Measurements from ENCODE around the gene SFTPB.
"Not testable (repeated sequence)": the region's sequence is repeated elsewhere in the genome, so short reads cannot be mapped to it uniquely, and the experiment has no call there.

SFTPB gene

DNA sequence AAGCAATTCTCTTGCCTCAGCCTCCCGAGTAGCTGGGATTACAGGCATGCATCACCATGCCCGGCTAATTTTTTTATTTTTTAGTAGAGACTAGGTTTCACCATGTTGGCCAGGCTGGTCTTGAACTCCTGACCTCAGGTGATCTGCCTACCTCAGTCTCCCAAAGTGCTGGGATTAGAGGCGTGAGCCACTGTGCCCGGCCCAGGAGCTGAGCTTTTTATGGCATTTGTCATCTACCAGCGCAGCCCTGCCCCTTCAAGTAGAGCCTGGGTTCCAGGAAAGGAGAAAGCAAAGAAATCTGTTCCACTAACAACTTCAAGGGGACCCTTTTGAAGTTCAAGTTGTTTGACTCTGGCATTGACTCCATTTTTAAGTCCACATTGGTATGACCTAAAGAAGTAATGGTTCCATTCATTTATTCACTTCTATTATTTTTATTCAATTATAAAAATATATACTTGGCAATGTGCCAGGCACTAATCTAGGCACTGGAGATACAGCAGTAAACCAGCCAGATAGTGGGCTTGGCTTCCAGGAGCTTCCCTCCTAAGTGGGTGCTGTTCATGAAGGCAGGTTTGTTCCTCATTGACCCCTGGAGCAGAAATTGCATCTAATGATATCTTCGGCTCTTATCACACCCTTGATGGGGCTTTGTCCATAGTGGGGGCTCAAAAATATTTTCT, 8.0 kb upstream of the SFTPB start:
- no peak for DNase-seq (ENCODE audit: low spot score)

DNA sequence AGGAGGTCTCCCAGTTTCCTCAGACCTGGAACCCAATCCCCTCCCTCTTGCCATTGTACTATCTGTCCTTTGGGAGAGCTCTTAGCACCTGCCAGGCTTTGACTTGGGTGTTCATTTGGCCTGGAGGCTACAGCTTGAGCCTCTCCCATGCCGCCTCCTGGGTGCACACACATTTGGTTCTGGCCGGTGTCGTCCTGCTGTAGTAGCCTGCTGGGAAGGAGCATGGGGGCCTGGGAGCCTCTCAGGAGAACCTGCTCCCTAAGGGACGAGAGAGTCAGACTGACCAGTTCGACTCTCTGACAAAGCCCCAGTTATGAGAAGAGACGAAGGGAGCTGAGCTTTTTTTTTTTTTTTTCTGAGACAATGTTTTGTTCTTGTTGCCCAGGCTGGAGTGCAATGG, 7.4 kb upstream of the SFTPB start:
- no peak for DNase-seq (ENCODE audit: low spot score)

DNA sequence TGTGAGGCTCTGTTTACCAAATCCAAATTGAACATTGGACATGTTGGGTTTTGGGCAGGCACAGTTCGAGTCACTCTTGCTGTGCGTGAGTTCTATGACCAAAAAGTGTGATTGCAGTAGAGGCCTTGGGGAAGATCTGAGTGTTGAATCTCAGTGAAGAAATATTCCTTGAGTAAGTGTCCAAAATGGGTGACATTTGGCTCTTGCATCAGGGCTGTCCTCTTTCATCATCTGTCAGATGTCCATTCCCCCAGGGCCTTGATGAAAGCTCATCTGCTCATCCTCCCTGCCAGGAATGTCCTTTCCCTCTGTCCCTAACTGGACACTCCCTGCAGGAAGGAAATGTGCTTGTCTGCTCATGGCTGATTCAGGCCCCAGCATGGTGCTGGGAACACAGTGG, 6.4 kb upstream of the SFTPB start:
- no peak for DNase-seq (ENCODE audit: low spot score)

DNA sequence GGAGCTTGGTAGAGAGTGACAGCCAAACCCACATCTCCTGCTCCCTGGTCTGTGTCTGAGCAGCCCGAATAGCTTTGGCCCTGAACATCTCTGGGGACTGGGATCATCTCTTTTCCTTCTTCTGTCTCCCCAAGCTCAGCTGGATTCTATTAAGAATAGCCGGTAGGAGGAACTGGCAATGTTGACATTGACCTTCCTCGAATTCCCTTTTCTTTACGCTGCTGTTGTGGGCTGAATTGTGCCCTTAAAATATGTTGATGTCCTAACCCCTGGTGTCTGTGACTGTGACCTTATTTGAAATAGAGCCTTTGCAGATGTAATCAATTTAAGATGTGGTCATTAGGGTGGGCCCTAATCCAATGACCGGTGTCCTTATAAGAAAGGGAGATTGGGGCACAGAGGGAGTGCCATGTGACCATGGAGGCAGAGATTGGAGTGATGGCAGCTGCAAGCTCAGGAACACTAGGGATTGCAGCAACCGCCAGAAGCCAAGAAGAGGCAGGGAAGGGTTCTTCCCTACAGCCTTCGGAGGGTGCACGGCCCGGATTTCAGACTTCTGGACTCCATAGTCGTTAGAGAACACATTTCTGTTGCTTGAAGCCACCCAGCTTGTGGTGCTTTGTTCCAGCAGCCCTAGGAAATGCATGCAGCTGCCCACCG, 5.8 kb upstream of the SFTPB start:
- no peak for DNase-seq (ENCODE audit: low spot score)

DNA sequence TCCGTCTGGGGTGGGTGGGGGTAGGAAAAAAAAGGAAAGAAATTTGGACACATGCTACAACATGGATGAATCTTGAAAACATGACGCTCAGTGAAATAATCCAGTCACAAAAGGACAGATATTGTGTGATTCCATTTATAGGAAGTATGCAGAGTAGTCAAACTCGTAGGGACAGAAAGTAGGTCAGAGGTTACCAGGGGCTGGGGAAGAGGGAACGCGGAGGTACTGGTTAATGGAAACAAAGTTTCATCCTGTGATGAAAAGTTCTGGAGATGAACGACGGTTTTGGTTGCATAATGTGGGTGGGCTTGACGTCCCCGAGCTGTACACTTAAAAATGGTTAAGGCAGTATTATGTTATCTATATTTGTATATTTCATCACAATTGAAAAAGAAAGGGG, 4.5 kb upstream of the SFTPB start:
- DNase-seq (ENCODE audit: low spot score), result no peak

DNA sequence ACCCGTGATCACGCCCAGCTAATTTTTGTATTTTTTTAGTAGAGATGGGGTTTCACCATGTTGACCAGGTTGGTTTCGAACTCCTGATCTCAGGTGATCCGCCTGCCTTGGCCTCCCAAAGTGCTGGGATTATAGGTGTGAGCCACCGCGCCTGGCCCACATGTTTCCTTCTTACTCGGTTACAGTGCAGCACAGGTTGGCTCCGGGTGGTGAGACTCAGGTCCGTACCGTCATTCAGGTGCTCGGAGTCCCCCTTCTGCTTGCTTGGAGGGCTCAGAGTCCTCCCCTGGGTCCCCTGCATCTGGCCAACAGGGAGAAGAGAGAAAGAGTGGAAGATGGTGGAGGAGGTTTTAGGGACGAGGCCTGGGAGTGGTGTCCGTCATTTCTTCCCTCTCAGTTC, 2.4 kb upstream of the SFTPB start:
- not testable (repeated sequence) for DNase-seq (ENCODE audit: low spot score)

DNA sequence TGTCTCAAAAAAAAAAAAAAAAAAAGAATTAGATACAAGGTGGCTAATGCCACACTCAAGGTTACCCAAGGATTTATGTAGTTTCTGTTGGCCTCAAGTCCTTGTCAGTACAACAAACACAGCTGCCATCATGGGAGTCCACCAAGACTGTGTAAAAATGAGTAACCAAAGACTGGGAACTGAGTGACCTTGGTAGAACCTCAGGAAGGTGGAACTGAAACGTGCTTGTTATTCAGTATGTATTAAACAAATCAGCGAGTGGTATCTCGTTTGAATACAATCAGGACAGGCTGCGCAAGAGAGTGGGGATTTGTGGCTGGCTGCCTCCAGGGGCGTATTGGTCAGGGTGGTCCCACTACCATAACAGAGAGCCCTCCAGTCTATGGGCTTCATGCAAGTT, 1.6 kb upstream of the SFTPB start:
- no peak for DNase-seq (ENCODE audit: low spot score)

DNA sequence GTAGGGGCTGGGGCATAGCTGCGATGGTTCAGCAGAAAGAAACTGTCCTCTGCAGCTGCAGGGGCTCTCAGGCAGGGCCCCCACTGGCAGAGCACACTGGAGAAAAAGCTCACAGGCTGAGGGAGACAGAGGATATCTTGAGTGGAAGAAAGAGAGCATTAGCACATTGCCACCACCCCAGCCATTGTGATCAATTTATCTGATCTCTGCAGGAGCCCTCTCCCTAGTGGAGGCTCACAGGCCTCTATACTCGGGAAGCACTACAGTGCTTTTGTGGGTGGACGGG, 801 bp upstream of the SFTPB start:
- DNase-seq (ENCODE audit: low spot score), result no peak

DNA sequence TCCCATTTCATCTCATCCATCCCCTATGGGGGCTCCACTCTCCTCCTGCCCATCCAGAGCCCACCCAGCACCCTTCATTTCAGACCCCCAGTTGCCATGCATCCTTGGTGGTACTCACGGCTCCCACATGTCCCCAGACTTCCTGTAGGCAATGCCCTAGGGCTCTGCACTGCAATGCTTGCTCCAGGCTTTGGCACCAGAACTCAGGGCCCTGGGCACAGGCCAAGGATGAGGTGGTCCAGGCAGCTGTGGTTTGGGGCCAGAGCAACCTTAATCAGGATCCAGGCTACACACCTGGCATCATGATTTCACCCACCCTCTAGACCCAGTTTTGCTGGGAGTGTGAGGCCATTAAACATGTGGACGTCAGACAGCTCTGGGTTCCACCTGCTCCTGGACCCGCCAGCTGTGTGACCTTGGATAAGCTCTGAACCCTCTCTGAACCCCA, 414 bp downstream of the SFTPB start:
- DNase-seq (ENCODE audit: low spot score), result no peak

DNA sequence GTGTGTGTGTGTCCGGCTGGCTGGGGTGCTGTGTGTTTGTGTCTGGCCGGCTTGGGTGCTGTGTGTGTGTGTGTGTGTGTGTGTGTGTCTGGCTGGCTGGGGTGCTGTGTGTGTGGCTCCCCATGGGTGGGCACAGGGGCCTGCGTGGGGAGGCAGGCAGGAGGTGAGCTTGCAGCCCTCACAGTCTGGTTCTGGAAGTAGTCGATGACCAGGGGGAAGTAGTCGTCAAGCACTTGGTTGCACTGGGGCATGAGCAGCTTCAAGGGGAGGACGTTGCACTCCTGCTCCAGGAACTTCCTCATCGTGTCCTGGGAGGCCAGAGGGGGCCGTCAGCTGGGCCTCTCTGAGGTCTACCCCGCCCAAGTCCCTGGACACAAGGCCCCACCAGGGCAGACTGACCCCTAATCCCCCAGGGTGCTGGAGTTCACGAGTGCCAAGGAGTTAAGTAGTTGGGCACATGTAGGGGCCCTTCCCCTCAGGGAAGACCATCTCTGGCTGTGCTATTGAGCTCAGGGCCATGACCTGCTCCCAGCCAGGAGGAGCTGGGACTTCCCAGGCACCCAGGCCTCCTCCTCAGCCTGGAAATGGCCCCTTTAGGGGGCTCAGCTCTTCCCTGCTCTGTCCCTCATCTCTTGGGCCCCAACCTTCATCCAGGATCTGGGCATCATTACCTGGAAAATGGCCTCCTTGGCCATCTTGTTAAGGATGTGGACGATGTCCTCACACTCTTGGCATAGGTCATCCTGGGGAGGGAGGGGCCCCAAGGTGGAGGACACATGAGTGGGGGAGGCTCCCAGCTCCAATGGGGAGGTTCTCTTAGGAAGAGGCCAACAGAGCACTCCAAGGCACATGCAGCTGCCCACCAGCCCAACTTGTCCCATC, 1.3 kb downstream of the SFTPB start:
- no peak for DNase-seq (ENCODE audit: low spot score)

DNA sequence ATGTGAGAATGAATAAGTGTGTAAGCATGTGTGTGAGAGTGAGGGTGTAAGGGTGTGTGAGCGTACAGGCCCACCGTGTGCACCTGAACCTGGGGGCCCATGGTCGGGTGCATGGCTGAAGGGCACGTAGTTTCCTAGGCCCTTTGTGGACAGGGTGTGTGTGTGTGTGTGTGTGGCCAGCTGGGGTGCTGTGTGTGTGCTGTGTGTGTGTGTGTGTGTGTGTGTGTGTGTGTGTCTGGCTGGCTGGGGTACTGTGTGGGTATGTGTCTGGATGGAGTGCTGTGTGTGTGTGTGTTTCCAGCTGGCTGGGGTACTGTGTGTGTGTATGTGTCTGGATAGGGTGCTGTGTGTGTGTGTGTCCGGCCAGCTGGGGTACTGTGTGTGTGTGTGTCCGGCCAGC, 2.0 kb downstream of the SFTPB start:
- no peak for DNase-seq (ENCODE audit: low spot score)

DNA sequence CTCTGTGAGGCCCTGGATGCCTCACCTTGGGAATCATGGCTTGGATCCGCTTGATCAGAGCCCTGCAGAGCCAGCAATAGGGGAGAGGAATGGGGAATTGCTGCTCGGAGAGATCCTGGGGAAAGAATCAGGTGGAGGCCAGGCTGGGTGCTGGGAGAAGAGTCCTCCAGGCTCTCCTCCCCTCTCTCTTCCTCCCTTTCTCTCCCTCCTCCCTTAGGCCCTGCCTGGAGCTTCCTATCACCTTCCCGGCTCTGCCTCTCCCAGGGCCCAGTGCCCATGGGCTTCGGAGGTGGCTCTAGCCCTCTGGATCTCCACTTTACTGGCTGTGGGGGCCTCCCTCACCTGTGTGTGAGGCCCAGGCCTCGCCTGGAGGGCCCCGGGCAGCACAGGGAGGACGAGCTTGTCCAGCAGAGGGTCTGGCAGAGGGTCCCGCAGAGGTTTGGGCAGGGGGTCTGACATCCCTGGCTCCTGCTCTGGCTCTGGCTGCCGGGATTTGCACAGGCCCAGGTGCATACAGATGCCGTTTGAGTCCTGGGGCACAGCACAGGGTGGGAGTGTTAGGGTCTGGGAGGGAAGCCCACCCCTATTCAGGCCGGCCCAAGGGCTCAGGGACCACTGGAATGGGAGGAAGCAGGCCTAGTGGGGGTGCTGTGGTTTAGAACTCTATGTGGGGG, 2.6 kb downstream of the SFTPB start:
- DNase-seq (ENCODE audit: low spot score), result no peak

DNA sequence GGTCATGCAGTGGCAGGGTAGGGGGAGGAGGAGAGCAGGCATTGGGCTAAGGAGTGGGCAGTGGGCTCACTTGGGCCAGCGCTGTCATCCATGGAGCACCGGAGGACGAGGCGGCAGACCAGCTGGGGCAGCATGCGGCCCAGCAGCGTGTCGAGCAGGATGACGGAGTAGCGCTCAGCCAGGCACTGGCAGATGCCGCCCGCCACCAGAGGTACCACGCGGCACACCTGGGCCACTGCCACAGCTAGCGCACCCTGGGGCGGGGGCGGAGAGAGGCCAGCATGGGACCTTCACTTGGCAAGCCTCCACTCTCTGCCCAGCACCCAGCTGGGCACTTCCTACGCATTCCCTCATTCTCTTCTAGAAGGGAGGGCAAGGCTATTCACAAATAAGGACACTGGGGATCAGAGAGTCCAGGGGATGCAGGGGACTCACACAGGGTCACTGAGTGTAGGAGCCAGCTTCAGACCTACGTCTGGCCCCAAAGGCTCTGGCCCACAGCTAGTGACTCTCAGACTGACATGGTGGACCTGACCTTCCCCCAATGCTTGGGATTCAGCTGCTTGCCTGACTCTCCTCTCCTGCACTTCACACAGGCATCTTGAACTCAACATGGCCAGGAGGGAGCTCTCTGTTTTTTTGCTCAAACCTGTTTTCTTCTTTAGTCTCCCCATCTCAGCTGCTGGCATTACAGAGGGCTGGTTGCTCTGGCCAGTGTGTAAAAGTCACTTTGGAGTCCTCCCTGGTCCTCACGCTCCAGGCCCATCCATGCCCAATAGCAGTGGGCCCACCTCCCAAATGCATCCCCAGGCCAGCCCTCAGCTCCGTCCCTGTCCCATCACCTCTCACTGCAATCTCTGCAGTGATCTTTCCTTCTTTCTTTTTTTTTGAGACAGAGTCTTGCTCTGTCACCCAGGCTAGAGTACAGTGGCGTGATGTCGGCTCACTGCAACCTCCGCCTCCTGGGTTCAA, 4.1 kb downstream of the SFTPB start:
- no peak for DNase-seq (ENCODE audit: low spot score)

DNA sequence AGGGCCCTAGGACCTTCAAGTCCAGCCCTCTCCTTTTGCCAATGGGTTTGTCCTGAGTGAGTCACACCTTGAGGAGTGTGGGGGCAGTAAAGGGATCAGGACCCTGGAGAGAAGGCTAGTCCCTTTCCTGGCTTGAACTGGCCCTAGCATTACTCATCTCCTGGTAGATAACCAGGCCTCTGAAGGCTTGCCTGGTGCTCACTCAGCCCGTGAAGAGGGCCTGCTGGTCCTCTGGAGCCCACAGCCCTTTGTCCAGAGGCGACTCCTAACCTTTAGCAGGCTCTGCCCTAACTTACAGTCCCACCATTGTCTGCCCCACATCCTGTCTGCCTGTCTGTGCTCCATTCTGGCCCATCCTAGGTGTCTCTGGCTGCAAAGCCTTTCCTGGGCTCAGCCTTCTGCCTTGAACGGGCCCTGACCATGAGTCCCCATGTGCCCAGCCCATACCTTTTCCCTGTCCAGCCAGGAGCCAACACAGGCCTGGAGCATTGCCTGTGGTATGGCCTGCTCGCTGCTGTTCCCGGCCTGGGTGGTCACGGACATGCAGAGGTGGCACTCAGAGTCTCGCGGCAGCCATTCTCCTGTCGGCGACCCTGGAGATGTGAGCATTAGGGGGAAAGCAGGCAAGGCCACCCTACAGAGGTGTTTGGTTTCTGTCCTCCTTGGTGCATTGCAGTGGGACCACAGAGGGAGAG, 5.0 kb downstream of the SFTPB start:
- no peak for DNase-seq (ENCODE audit: low spot score)

DNA sequence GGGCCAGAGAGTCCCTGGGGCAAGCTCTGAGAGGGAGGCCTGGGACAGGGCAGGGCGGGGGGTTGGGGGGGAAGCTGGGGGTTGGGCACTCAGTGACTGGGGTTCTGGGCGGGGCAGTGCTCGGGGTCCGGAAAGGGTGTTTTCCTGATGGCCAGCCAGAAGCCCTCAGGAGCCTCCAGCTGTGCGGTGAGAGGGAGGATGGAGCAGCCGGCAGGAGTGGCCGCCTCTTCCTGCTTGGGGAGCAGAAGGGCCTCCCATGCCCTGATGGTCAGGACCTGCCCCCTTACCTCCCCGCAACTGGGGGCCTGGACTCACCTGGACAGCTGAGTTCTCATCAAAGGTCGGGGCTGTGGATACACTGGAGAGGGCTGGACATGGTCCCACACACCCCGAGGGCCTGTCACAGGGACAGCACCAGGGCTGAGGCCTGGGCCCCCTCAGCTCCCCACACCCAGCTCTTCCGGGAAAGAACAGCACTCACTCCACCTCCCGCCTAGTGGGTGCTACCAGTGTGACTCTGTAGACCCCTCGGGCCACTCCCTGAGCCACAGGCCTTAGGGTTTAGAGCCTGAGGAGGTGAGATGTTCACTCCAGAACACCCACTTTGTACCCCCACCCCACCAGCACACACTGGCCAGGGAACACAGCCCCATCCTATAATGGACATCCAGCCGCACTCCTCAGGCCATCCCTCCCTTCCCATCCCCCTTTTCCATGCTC, 6.7 kb downstream of the SFTPB start:
- DNase-seq (ENCODE audit: low spot score), result no peak

DNA sequence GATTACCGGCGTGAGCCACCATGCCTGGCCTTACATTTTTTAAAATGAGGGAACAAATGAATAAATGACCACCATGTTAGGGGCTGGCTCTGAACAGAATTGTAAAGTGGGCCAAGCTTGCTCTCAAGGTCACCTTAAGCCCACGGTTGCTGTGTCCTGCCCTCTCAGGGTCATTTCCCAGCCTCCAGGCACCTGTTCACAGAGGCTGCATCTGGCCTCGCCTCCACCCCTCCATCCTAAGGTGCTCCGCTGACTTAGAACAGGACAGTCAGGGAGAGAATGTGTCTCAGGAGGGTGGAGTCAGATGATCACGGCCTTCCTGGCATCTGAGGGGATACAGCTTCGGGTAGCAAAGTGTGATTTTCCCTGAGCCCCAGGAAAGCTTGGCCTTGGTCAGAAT, 7.3 kb downstream of the SFTPB start:
- no peak for DNase-seq (ENCODE audit: low spot score)

DNA sequence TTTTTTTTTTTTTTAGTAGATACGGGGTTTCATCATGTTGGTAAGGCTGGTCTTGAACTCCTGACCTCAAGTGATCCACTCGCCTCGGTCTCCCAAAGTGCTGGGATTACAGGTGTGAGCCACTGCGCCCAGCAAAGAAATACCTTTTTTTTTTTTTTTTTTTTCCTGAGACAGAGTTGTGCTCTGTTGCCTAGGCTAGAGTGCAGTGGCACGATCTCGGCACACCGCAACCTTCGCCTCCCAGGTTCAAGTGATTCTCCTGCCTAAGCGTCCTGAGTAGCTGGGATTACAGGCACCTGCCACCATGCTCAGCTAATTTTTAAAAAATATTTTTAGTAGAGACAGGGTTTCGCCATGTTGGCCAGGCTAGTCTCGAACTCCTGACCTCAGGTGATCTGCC, 7.7 kb downstream of the SFTPB start:
- not testable (repeated sequence) for DNase-seq (ENCODE audit: low spot score)

DNA sequence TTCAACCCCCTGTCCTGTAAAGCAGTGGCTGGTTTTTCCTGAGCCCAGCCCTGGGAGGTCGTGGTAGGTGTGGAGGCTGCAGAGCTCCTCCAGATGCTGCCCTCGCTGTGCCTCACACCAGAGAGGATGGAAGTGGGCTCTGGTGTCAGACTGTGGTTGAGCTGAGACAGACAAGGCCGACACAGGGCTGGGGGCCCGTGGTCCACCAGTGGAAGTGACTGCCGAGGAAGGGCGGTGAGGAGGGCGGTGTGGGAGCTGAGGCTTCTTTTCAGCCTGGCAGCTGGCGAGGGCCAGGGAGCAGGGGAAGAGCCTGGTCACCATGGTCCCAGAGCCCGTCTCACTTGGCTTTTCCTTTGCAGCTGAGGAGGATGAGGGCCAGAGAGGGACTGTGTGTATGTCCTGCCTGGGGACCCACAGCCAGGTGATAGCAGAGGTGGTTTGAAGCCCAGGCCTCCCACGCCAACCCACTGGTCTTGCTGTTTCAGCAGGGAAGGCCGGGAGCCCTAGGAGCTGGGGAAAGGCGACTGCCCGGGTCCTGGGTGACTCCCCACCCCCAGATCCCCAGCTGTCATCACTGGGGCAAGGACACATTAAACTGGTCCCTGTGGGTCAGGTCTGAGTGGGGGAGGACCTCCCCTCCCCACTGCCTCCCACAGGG, 8.5 kb downstream of the SFTPB start:
- no peak for DNase-seq (ENCODE audit: low spot score)

DNA sequence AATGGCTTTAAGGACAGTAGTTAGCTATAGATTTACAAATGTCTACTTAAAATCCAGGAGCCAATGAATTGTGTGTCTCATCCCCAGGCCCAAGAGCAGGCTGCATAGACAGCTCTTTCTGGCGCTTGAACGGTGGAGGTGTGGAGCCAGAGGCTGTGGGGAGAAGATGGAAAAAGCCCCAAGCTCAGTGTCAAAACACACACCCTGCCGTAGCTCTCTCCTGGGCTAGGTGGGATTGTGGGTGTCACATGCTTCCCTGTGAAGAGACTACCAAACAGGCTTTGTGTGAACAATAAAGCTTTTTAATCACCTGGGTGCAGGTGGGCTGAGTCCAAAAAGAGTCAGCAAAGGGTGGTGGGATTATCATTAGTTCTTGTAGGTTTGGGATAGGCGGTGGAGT, 10.6 kb downstream of the SFTPB start:
- DNase-seq (ENCODE audit: low spot score), result not testable (repeated sequence)

DNA sequence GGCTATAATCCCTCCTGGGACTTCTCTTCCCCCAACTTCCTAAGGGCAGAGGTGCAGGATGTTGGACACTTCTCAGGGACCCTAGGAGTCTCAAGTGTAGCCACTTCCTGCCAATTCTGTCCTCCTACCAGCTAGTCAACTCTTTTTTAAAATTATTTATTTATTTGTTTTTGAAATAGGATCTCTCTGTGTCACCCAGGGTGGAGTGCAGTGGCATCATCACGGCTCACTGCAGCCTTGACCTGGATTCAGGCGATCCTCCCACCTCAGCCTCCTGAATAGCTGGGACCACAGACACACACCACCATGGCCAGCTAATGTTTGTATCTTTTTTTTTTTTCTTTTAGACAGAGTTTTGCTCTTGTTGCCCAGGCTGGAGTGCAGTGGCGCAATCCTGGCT, 11.5 kb downstream of the SFTPB start:
- DNase-seq (ENCODE audit: low spot score), result no peak
